HG03565 (cell line): ENCODE results near the gene ARHGAP28.

Source experiments
- ATAC-seq: cut with Tn5 transposase; IDR thresholded peaks from one replicate; pipeline ENCODE4 v1.9.1; 2021; ENCODE audit warnings: mild to moderate bottlenecking, moderate library complexity; ENCODE audit not compliant: unreplicated experiment

The ARHGAP28 gene

GRCh38 chr18:6859676-6860422 is 130.3 kb downstream of the ARHGAP28 start:
- ATAC-seq = no peak

DNA sequence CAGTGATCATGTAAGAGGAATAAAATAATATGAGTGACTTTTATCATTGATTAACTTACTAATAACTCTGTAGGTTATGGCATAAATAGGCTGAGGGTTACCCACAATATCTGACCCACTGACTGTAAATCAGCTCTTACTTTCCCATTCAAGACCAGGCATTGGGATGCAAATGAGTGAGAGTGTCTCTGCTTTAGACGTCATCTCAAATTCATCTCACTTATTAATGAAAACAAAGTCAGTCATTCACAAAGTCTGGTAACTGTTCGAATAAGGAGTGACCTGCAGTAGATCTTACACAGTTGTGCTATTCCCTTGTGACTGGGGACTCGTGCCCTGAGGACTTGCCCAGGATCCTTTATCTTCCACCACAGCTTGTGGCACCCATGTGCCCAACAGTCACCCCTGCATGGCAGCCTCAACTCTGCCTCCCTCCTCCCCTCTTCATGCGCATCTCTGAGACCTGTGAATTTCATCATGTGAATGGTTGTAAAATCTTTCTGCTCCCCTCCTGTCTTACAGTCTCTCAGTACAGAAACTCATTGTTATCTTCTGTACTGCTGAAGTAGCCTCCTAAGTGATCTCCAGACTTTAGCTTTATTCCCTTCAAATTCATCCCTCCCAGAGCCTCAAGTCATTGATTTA is 131.4 kb downstream of the ARHGAP28 start:
- ATAC-seq = no peak

GRCh38 chr18:6865251-6865650 is 135.7 kb downstream of the ARHGAP28 start:
- ATAC-seq = no peak

DNA sequence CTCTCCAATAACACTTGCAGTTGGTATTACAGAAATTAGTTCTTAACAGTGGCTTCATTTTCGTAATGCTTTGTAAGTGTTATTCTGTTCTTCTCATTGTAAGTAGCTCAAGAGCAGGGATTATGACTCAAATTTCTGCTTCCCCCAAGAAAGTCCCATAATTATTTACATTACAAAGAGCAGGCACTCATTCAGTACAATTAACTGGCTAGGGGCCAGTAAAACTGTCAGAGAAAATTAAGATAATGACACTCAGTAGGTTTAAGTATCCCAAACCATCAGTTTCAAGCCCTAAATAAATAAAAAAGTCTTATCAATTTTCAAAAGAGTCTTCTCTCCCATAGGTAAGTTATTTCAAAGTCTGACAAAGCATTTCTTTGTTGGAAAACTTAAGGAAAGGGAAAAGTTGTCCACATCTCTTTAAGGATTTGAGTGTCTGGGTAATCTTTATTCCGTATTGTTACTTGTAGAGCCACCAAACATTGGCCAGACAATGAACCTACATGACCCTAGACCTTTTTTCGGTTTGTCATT is 137.1 kb downstream of the ARHGAP28 start:
- ATAC-seq = no peak

GRCh38 chr18:6868033-6868432 is 138.5 kb downstream of the ARHGAP28 start:
- no peak for ATAC-seq

DNA sequence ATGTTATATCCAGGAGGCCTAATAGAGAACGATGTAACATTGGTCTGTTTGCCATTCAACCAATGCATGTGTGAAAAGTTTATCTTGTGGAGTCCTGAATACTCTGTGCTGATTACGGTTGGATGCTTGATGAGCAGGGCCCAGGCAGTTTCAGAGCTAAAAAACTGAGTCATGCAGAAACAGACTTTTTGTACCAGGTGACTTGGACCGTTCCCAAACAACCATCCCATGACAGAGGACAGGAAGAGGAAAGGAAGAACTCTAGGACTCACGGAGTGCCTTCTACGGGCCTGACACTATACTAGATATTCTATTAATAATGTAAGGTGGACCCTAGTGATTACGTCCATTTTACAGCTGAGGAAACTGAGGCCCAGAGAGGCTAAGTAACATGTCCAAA is 142.1 kb downstream of the ARHGAP28 start:
- ATAC-seq = no peak

- no peak for ATAC-seq
Observed at GRCh38 chr18:6873040-6873751, 143.7 kb downstream of the ARHGAP28 start.

- no peak for ATAC-seq
Observed at GRCh38 chr18:6874315-6874714, 144.8 kb downstream of the ARHGAP28 start.

DNA sequence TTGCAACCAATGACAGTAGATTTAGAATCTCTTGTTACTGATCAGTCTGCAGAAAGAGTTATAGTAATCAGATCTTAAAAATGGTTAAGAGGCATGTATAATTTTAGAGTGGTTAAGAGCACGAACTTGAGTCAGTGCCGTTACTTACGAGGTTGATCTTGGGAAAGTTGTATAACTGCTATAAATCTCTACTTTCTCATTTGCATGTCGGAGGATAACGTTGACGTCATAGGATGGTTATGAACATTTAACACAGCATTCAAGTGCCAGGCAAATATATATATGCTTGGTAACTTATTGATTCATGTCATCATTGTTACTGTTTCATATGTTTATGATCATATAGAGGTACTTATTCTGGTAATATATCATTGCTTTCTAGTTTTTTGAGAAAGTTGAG is 146.2 kb downstream of the ARHGAP28 start:
- no peak for ATAC-seq

- no peak for ATAC-seq
Observed at GRCh38 chr18:6876641-6877041, 147.1 kb downstream of the ARHGAP28 start.

- ATAC-seq = no peak
Observed at GRCh38 chr18:6877288-6877687, 147.8 kb downstream of the ARHGAP28 start.

DNA sequence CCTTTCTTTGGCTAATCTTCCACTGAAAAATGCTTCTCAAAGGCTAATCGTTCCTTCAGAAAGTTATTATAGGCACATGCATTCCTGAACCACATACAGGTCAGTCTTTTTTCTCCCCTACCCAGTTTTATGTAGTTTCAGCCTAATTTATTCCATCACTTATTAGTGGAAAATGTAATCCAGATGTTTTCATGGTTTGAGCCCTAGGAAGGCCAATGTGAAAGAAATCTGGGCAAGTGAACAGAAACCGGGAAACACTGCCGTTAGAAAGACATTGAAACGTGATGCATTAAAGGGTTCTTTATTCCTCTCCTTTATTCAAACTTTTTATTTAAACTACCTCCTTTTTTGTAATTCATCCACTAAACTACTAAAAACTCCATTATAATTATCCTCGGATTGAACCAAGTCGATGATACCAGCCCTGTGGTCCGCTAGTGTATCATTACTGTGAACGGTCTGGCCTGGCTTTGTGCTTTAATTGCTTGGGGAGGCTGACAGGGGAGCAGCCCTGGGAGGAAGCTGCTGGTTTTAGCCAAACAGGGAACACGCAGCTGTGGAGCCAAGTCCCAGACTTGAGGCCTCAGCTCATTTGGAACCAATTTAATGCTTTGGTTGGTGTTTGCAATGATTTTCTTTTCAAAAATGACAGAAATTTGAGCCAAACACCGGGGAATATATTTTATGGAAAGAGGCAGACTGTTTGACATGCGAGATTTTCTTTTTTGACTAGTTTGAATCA is 149.2 kb downstream of the ARHGAP28 start:
- ATAC-seq = no peak

DNA sequence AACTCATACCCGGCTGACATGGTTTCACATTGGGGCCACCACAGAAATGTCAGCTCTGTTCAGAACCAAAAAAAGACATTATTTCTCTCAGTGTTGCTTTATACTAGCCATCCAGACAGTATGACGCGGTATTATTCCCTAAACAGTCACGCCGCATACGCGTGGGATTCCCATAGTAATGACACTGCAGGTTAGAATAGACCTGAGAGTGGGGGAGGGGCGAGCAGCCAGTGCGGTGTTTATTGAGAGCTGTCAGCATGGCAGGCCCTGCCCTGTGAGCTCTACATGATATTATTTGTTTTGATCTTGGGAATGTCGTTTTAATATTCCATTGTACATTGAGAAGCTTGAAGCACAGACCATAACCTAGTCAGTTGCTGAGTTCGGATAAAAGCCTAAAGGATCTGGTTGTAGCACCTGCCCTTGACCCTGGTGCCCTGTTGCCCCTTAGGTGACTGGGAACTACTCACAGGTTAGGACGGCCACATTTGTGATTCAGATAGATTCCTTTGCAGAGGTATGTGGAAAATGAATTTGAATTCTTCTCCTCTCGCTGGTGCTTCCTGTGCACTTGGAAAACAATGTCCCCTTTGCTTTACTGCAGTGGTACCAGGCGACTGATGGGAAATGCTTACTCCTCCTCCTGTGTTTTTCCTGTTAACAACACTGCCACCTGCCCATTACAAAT is 150.1 kb downstream of the ARHGAP28 start:
- ATAC-seq = no peak

DNA sequence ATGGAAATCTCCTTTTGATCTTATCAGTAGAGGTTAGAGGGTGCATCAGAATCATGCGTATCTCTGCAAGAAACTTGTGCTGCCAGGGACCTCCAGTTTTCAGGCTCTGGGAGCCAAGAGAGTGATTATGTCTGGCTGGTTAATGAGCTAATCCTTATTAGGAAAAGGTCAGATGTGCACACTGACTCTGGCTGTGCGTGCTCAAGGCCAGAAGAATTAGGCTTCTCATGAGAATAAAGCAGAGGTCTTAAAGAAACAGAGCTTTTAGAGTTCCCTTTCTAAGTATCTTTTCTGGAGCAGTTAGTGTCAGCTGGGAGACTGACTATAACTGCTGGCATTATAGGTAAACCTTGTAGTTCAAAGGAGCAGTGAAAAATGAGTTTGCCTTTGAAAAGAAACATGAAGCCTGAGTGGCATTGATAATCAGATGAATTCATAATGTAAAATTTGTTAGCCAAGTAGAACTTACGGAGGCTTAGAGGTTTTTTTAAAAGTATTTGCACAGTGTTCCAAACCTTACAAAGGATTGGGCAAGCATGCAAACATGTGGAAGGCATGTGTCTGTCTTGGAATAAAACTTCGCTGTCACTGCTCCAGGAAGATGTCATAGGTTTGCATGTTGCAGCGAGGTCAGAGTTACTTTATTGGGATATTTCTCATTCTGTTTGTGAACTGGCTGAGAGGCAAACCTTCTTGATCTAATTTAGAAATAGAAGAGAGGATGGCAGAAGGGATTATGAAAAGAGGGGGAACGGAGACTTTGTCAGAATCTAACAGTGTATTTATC is 151.7 kb downstream of the ARHGAP28 start:
- ATAC-seq = no peak

GRCh38 chr18:6882401-6882800 is 152.9 kb downstream of the ARHGAP28 start:
- ATAC-seq = no peak

DNA sequence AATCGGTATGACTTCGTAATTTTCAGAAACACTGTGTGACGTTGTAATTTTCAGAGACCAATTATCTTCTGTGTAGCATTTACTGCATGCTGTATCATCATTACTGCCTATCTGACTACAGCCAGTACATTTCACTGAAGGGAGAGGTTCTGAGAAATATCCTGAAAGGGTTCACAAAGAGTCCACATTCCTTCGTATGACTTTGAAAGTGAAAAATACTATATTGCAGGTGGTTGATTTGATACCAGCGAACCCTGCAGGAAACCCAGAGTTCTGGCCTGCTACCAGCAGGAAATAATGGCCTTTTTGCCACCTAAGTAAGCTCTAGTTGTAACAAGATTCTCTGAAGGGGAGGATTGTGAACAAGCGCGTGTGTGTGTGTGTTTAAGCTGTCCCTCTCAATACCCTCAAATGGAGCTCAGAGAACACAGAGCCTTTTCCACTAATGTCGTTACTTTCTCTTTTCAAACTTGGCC is 155.5 kb downstream of the ARHGAP28 start:
- no peak for ATAC-seq

DNA sequence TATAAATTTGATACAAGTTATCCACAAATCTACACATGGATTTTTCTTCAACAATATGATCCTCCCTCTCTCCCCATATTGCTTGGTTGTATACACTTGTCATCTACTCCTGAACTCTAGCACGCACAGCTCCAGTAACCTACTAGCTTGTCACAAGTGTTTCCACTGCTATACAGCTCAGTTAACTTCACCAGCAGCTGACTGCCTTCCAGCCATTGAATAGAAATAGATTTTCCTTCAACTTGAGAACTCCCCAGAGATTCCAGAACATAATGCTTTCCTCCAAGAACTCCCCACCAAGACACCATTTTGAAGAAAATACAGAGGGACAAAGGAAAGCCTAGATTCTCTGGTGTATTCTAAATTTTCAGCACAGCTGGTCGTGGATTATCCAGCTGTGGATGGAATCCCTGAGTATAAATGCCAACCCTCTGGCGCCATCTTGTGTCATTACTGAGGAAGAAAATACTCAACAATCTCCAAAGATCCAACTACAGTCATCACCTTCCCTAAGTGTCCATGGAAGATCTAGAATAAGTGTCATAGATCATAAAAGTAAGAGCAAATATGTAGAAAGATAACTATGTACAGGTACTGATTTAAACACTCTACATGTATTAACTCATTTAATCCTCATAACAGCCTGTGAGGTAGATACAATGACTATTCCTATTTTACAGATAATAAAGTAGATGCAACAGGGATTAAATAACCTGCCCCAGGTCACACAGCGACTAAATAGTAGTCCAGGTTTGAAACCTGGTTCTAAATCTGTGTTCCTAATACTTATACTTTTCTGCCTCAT is 156.7 kb downstream of the ARHGAP28 start:
- ATAC-seq = no peak

- no peak for ATAC-seq
Observed at GRCh38 chr18:6886797-6887330, 157.3 kb downstream of the ARHGAP28 start.
